K562 (cell line): ENCODE measurements around the gene VKORC1. TPM values are rescaled to one million over a fixed set of nuclear protein-coding genes. Genes with fewer than 3 reads are reported as not detected.

ENCODE experiments used
- ATAC-seq: fragments of 200-7000 bp; cut with Tn5 transposase; 3 replicates; pipeline ENCODE4 v1.9.1; 2020; ENCODE audit warnings: moderate library complexity
- BruUV-seq: library from RNA; stranded (reverse); fragments of 400-500 nt; replicated peaks from 2 replicates; lab custom pipeline; 2021; lab: Mats Ljungman, UMichigan
- CTCF ChIA-PET: fragments of 300-600 bp; formaldehyde crosslinking; extraction: SDS; loops from one replicate; lab custom pipeline; 2021; ENCODE audit warnings: low intra/inter-chr PET ratio; lab: Yijun Ruan, JAX
- POLR2A ChIA-PET: fragments of 300-600, 350-650 bp; sonication (Branson Sonifier 250); formaldehyde crosslinking; extraction: SDS; loops from one replicate; lab custom pipeline; 2021; ENCODE audit warnings: antibody characterized with exemption, inconsistent platforms; lab: Yijun Ruan, JAX
- DNase-seq, 4 experiments: peaks; one replicate each; pipeline versions ENCODE4 v3.0.0 to v3.0.0-alpha.2; 2011 to 2018; ENCODE audit warnings: low spot score in 3 of 4, mixed read lengths in 3 of 4; ENCODE audit errors: extremely low read depth in 1 of 4
- FAIRE-seq: peaks from 2 replicates; lab custom pipeline; 2011; peaks lifted over from hg19 to GRCh38; lab: Jason Lieb, UNC
- H2AFZ ChIP-seq: 2 replicates; pipeline ENCODE4 v1.6.0; 2011; ENCODE audit warnings: low read depth, low read length, control low read depth, inconsistent platforms
- H3K27ac ChIP-seq: fragments of 200-600 bp; 3 replicates; pipeline ENCODE4 v1.8.0; 2011; ENCODE audit warnings: low read depth, mild to moderate bottlenecking, control low read depth, inconsistent platforms, low read length, moderate library complexity, mixed read lengths; ENCODE audit errors: extremely low read depth
- H3K27me3 ChIP-seq, 2 experiments: fragments of 300-600 bp in 1 of 2; 2 replicates in 1 of 2; 3 replicates in 1 of 2; pipeline versions ENCODE4 v1.6.0 to v1.8.0; 2011; ENCODE audit warnings: inconsistent platforms in 2 of 2, low read length in 2 of 2, mild to moderate bottlenecking in 1 of 2, mixed read lengths in 1 of 2, moderate library complexity in 1 of 2; ENCODE audit not compliant: control insufficient read depth in 2 of 2, insufficient read depth in 2 of 2
- H3K36me3 ChIP-seq: fragments of 300-600 bp; 3 replicates; pipeline ENCODE4 v1.8.0; 2011; ENCODE audit warnings: mild to moderate bottlenecking, low read length, inconsistent platforms; ENCODE audit not compliant: control insufficient read depth, insufficient read depth
- H3K4me1 ChIP-seq, 2 experiments: fragments of 200-600 bp in 1 of 2; replicated peaks in 1 of 2; 2 replicates in 1 of 2; 3 replicates in 1 of 2; pipeline versions ENCODE4 v1.5.1 to v1.8.0; 2011; ENCODE audit warnings: inconsistent platforms in 2 of 2, low read length in 2 of 2, mild to moderate bottlenecking in 1 of 2, mixed read lengths in 1 of 2, moderate library complexity in 1 of 2; ENCODE audit not compliant: control insufficient read depth in 2 of 2, insufficient read depth in 2 of 2
- H3K4me2 ChIP-seq: 2 replicates; pipeline ENCODE4 v1.6.1; 2011; ENCODE audit warnings: low read length, control low read depth, inconsistent platforms, mixed read lengths; ENCODE audit not compliant: insufficient read depth
- H3K4me3 ChIP-seq: fragments of 200-600 bp; sonication (generic), shearing (Covaris generic); 2 replicates; pipeline ENCODE4 v1.5.1; 2016; ENCODE audit warnings: control low read depth, inconsistent platforms
- H3K79me2 ChIP-seq: fragments of 200-600 bp; 3 replicates; pipeline ENCODE4 v1.8.0; 2011; ENCODE audit warnings: low read length, inconsistent platforms; ENCODE audit not compliant: control insufficient read depth, insufficient read depth
- H3K9ac ChIP-seq, 2 experiments: 2 replicates each; pipeline versions ENCODE4 v1.6.0 to v1.6.1; 2011; ENCODE audit warnings: low read depth in 2 of 2, low read length in 2 of 2, control low read depth in 1 of 2, inconsistent platforms in 1 of 2, mild to moderate bottlenecking in 1 of 2, mixed read lengths in 1 of 2; ENCODE audit not compliant: insufficient read depth in 1 of 2
- H3K9me1 ChIP-seq: one replicate; pipeline ENCODE4 v1.6.0; 2011; ENCODE audit warnings: inconsistent platforms, mild to moderate bottlenecking, low read length, moderate library complexity; ENCODE audit not compliant: control insufficient read depth, insufficient read depth
- H3K9me3 ChIP-seq: replicated peaks from 2 replicates; pipeline ENCODE4 v1.5.1; 2011; ENCODE audit warnings: low read depth, low read length, inconsistent platforms; ENCODE audit not compliant: control insufficient read depth, insufficient read depth
- H4K20me1 ChIP-seq: replicated peaks from 2 replicates; pipeline ENCODE4 v1.6.1; 2011; ENCODE audit warnings: low read length, inconsistent platforms, mixed read lengths; ENCODE audit not compliant: control insufficient read depth, insufficient read depth
- MTA1 ChIP-seq: fragments of 450-650 bp; IDR thresholded peaks from 2 replicates; pipeline ENCODE4 v1.6.1; 2017; ENCODE audit warnings: borderline replicate concordance
- NFIC ChIP-seq: fragments of 450-650 bp; IDR thresholded peaks from 2 replicates; pipeline ENCODE4 v1.6.1; 2017; ENCODE audit warnings: mild to moderate bottlenecking, inconsistent platforms
- PHB2 ChIP-seq: fragments of 450-650 bp; IDR thresholded peaks from 2 replicates; pipeline ENCODE4 v1.6.1; 2017; ENCODE audit warnings: low read depth
- WGBS: fragments of 100-300 bp; shearing (Covaris generic); methylation state at CpG from one replicate; pipeline ENCODE4 v1.1.6; 2016; ENCODE audit warnings: low coverage, mixed read lengths; ENCODE audit not compliant: insufficient coverage; ENCODE audit errors: missing lambda C conversion rate; 5-methylcytosine and 5-hydroxymethylcytosine counted together
- in situ Hi-C: fragments of 300-500 bp; cut with MboI; formaldehyde crosslinking; loops from 4 replicates; pipeline ENCODE4 v1.15.0; 2018; ENCODE audit warnings: inconsistent platforms, mixed read lengths
- intact Hi-C: fragments of 100-400 bp; cut with micrococcal nuclease; formaldehyde crosslinking; loops from 2 replicates; pipeline ENCODE4 v1.14.2; 2022
- polyA plus RNA-seq, 8 experiments: library from polyadenylated mRNA; depleted of rRNA in 4 of 8; stranded (reverse) in 5 of 8; unstranded in 3 of 8; fragments of >200 nt; fragmentation: Nextera tagmentation in 2 of 8; fragmentation: Illumina TruSeq in 1 of 8; extraction: Ambion mirVana in 2 of 8; extraction: Trizol in 1 of 8; gene quantifications; 2 replicates each; pipeline versions ENCODE4 v1.2.1 to v1.2.3, GENCODE V29; 2011 to 2014; ENCODE audit warnings: inconsistent platforms in 1 of 8, missing spikeins in 1 of 8
- total RNA-seq, 7 experiments: library from RNA; depleted of rRNA in 6 of 7; stranded (reverse); fragments of >200 nt in 6 of 7; fragmentation: Illumina TruSeq in 2 of 7; extraction: Trizol in 2 of 7; gene quantifications; 2 replicates each; pipeline versions ENCODE4 v1.2.1 to v1.2.3, GENCODE V29; 2011 to 2021; ENCODE audit warnings: low replicate concordance in 1 of 7
- TF ChIP-seq, protein P1 (sequence below): fragments of 250-450 bp; sonication (Bioruptor Pico); IDR thresholded peaks from 2 replicates; pipeline ENCODE4 v1.8.0; 2022; ENCODE audit warnings: moderate library complexity, mild to moderate bottlenecking, inconsistent platforms

Gene VKORC1
- total and polyA plus RNA-seq, 9 of the 15 experiments (the other 6 are each of a cell fraction or from before 2014, with no cell fraction given) = 30.0 to 119 (median 62.1) TPM

DNA sequence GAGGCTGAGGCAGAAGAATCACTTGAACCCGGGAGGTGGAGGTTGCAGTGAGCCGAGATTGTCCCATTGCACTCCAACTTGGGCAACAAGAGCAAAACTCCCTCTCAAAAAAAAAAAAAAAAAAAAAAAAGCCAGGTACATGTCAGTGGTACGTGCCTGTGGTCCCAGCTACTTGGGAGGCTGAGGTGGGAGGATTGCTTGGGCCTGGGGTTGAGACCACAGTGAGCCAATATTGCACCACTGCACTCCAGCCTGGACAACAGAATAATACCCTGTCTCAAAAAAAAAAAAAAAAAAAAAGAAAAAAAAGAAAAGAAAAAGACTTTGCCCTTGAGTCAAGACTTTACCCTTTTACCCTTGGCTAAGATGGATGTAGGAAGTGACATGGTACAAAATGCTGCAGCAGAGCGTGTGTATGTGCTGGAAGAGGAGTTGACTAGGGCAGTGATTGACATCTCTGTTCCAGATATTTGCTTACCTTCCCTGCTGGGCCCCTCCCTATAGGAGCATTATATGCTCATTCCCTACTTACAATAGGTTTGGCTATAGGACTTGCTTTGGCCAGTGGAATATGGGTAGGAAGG lies 50.6 kb downstream of the VKORC1 start:
- intact Hi-C loops = no loop called here
- WGBS = 64% methylated on average over 2 of the region's 4 CpGs
- no peak for FAIRE-seq

More for the DNA sequence above, 50.6 kb downstream of the VKORC1 start:
- Histone ChIP-seq H3K9me3 (no peaks in the 10 kb centered on the region), H3K4me1 (peaks cover 0 to 13% of the 10 kb centered on the region in 2 experiments; a peak in 2 of 5 replicates), H3K79me2 (no peaks in the 10 kb centered on the region), H3K36me3 (peaks cover 16% of the 10 kb centered on the region; the same call in 2 of the 3 replicates), H2AFZ (no peak overlapping the region), H4K20me1 (no peaks in the 10 kb centered on the region), H3K4me2 (no peak overlapping the region), H3K27me3 (no peaks in the 10 kb centered on the region), H3K4me3 (no peak overlapping the region), H3K27ac (no peak overlapping the region), H3K9me1 (no peaks in the 10 kb centered on the region), H3K9ac (no peak overlapping the region)
- no peak for ATAC-seq
- no TSS peak for BruUV-seq
- in situ Hi-C loops = no loop called here
- TF ChIP-seq NFIC (no peak), MTA1 (no peak), PHB2 (no peak)
- TF ChIP-seq, protein P1, sequence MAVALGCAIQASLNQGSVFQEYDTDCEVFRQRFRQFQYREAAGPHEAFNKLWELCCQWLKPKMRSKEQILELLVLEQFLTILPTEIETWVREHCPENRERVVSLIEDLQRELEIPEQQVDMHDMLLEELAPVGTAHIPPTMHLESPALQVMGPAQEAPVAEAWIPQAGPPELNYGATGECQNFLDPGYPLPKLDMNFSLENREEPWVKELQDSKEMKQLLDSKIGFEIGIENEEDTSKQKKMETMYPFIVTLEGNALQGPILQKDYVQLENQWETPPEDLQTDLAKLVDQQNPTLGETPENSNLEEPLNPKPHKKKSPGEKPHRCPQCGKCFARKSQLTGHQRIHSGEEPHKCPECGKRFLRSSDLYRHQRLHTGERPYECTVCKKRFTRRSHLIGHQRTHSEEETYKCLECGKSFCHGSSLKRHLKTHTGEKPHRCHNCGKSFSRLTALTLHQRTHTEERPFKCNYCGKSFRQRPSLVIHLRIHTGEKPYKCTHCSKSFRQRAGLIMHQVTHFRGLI = no peak
- ChIA-PET CTCF (no interaction called here), POLR2A (interaction anchor here (1.0 to 1.1 kb wide), 2 partner anchors 13 to 15 kb away, joined by 3 to 4 read pairs; no protein-coding TSS in a partner anchor)
- no peak for DNase-seq
